ENCODE measurements around the gene CCDC122.

CCDC122 gene

GRCh38 chr13:43911871-43912270, 32.3 kb upstream of the CCDC122 start:
- H3K4me3 ChIP-seq (ENCODE audit: low read length): no peak overlapping the region
- DNase-seq (ENCODE audit: low read depth): no peak
- TF ChIP-seq CTCF (conservative IDR thresholded peaks at IDR 0.05; ENCODE audit: low read length): no peak

GRCh38 chr13:43911278-43911677, 31.7 kb upstream of the CCDC122 start:
- DNase-seq (ENCODE audit: low read depth): no peak

GRCh38 chr13:43910856-43911255, 31.3 kb upstream of the CCDC122 start:
- no peak for TF ChIP-seq CTCF (conservative IDR thresholded peaks at IDR 0.05; ENCODE audit: low read length)
- no peak for DNase-seq (ENCODE audit: low read depth)
- H3K4me3 ChIP-seq (ENCODE audit: low read length): no peak overlapping the region

More at GRCh38 chr13:43911278-43911677, 31.7 kb upstream of the CCDC122 start:
- no peak overlapping the region for H3K4me3 ChIP-seq (ENCODE audit: low read length)
- TF ChIP-seq CTCF (conservative IDR thresholded peaks at IDR 0.05; ENCODE audit: low read length): no peak

GRCh38 chr13:43908156-43909126, 28.9 kb upstream of the CCDC122 start:
- peak; percentile 61 for TF ChIP-seq CTCF (conservative IDR thresholded peaks at IDR 0.05; ENCODE audit: low read length)
- no peak overlapping the region for H3K4me3 ChIP-seq (ENCODE audit: low read length)

GRCh38 chr13:43905435-43906031, 26.0 kb upstream of the CCDC122 start:
- DNase-seq (ENCODE audit: low read depth): peak; percentile 72
- H3K4me3 ChIP-seq (ENCODE audit: low read length): no peak overlapping the region
- peak; percentile 81 for TF ChIP-seq CTCF (conservative IDR thresholded peaks at IDR 0.05; ENCODE audit: low read length)

More at GRCh38 chr13:43908156-43909126, 28.9 kb upstream of the CCDC122 start:
- peak; percentile 72 for DNase-seq (ENCODE audit: low read depth)

- DNase-seq (ENCODE audit: low read depth): peak; percentile 17
- H3K4me3 ChIP-seq (ENCODE audit: low read length): no peak overlapping the region
- TF ChIP-seq CTCF (conservative IDR thresholded peaks at IDR 0.05; ENCODE audit: low read length): no peak
These were observed 16.4 kb upstream of the CCDC122 start for GRCh38 chr13:43895940-43896339.
